Measurements from ENCODE around the gene RBFOX1.

RBFOX1 gene

GRCh38 chr16:7422036-7422888 is 89.6 kb downstream of the RBFOX1 start:
- DNase-seq = no peak

GRCh38 chr16:7423434-7424044 is 90.9 kb downstream of the RBFOX1 start:
- DNase-seq = no peak

- DNase-seq = no peak
These were observed 93.5 kb downstream of the RBFOX1 start for GRCh38 chr16:7426161-7426560.

- no peak for DNase-seq
These were observed 99.1 kb downstream of the RBFOX1 start for GRCh38 chr16:7431723-7432122.

- DNase-seq = no peak
These were observed 103.7 kb downstream of the RBFOX1 start for GRCh38 chr16:7436306-7436705.

- DNase-seq = no peak
These were observed 104.6 kb downstream of the RBFOX1 start for GRCh38 chr16:7437135-7437804.

- no peak for DNase-seq
These were observed 105.2 kb downstream of the RBFOX1 start for GRCh38 chr16:7437843-7438242.

- DNase-seq = no peak
These were observed 106.0 kb downstream of the RBFOX1 start for GRCh38 chr16:7438601-7439000.

GRCh38 chr16:7439518-7439917 is 106.9 kb downstream of the RBFOX1 start:
- DNase-seq = no peak

GRCh38 chr16:7440886-7441400 is 108.3 kb downstream of the RBFOX1 start:
- DNase-seq = no peak

GRCh38 chr16:7442050-7442449 is 109.4 kb downstream of the RBFOX1 start:
- no peak for DNase-seq

GRCh38 chr16:7443142-7443541 is 110.5 kb downstream of the RBFOX1 start:
- DNase-seq = no peak

- DNase-seq = no peak
These were observed 111.2 kb downstream of the RBFOX1 start for GRCh38 chr16:7443648-7444365.

- DNase-seq = no peak
These were observed 116.7 kb downstream of the RBFOX1 start for GRCh38 chr16:7449306-7449705.

- no peak for DNase-seq
These were observed 117.2 kb downstream of the RBFOX1 start for GRCh38 chr16:7449808-7450207.

GRCh38 chr16:7450440-7450839 is 117.8 kb downstream of the RBFOX1 start:
- DNase-seq = no peak

- DNase-seq = no peak
These were observed 119.4 kb downstream of the RBFOX1 start for GRCh38 chr16:7452090-7452489.

GRCh38 chr16:7456211-7456610 is 123.6 kb downstream of the RBFOX1 start:
- no peak for DNase-seq

- no peak for DNase-seq
These were observed 125.5 kb downstream of the RBFOX1 start for GRCh38 chr16:7458144-7458543.

GRCh38 chr16:7470344-7470743 is 137.7 kb downstream of the RBFOX1 start:
- no peak for DNase-seq

- DNase-seq = no peak
These were observed 138.6 kb downstream of the RBFOX1 start for GRCh38 chr16:7471268-7471667.

- no peak for DNase-seq
These were observed 149.4 kb downstream of the RBFOX1 start for GRCh38 chr16:7482032-7482431.

All from activated naive CD4-positive, alpha-beta T cell (primary cell).